ENCODE results near the gene KLK2.

KLK2 gene

GRCh38 chr19:50877338-50877737, 4.1 kb downstream of the KLK2 start:
- FAIRE-seq (no peak), DNase-seq (ENCODE audit: insufficient read length, low spot score) (no peak)
- TF ChIP-seq CTCF (IDR thresholded peaks at IDR 0.05; ENCODE audit: insufficient read depth, missing control alignments) = no peak

- TF ChIP-seq CTCF (IDR thresholded peaks at IDR 0.05; ENCODE audit: insufficient read depth, missing control alignments) = no peak
- DNase-seq (ENCODE audit: insufficient read length, low spot score) (no peak), FAIRE-seq (no peak)
Measured at GRCh38 chr19:50878851-50879250, 5.6 kb downstream of the KLK2 start.

- FAIRE-seq = no peak
Measured at GRCh38 chr19:50880241-50880640, 7.0 kb downstream of the KLK2 start.

GRCh38 chr19:50882188-50882587, 8.9 kb downstream of the KLK2 start:
- TF ChIP-seq CTCF (IDR thresholded peaks at IDR 0.05; ENCODE audit: insufficient read depth, missing control alignments) = no peak
- DNase-seq (ENCODE audit: insufficient read length, low spot score) (no peak), FAIRE-seq (no peak)

More at GRCh38 chr19:50880241-50880640, 7.0 kb downstream of the KLK2 start:
- DNase-seq (ENCODE audit: insufficient read length, low spot score) = no peak
- TF ChIP-seq CTCF (IDR thresholded peaks at IDR 0.05; ENCODE audit: insufficient read depth, missing control alignments) = no peak

GRCh38 chr19:50889638-50890037, 16.4 kb downstream of the KLK2 start:
- TF ChIP-seq CTCF (IDR thresholded peaks at IDR 0.05; ENCODE audit: insufficient read depth, missing control alignments) = no peak
- DNase-seq (ENCODE audit: insufficient read length, low spot score) (no peak), FAIRE-seq (no peak)

- DNase-seq (ENCODE audit: insufficient read length, low spot score) (no peak), FAIRE-seq (no peak)
- no peak for TF ChIP-seq CTCF (IDR thresholded peaks at IDR 0.05; ENCODE audit: insufficient read depth, missing control alignments)
Measured at GRCh38 chr19:50890422-50891252, 17.4 kb downstream of the KLK2 start.

GRCh38 chr19:50891253-50891625, 18.0 kb downstream of the KLK2 start:
- TF ChIP-seq CTCF (IDR thresholded peaks at IDR 0.05; ENCODE audit: insufficient read depth, missing control alignments) = no peak
- DNase-seq (ENCODE audit: insufficient read length, low spot score) (no peak), FAIRE-seq (no peak)

Measured in D721Med (cell line).